ENCODE results near the gene AKT1. TPM values are rescaled to one million over a fixed set of nuclear protein-coding genes. Genes with fewer than 3 reads are reported as not detected.

Gene AKT1
- total RNA-seq, 1 donor from 2014 or later: 261 TPM

- no peak for DNase-seq (ENCODE audit: low read depth)
These were observed 9.4 kb downstream of the AKT1 start for GRCh38 chr14:104786091-104786586.

- DNase-seq (ENCODE audit: low read depth): no peak
These were observed 9.9 kb downstream of the AKT1 start for GRCh38 chr14:104785708-104786080.

DNA sequence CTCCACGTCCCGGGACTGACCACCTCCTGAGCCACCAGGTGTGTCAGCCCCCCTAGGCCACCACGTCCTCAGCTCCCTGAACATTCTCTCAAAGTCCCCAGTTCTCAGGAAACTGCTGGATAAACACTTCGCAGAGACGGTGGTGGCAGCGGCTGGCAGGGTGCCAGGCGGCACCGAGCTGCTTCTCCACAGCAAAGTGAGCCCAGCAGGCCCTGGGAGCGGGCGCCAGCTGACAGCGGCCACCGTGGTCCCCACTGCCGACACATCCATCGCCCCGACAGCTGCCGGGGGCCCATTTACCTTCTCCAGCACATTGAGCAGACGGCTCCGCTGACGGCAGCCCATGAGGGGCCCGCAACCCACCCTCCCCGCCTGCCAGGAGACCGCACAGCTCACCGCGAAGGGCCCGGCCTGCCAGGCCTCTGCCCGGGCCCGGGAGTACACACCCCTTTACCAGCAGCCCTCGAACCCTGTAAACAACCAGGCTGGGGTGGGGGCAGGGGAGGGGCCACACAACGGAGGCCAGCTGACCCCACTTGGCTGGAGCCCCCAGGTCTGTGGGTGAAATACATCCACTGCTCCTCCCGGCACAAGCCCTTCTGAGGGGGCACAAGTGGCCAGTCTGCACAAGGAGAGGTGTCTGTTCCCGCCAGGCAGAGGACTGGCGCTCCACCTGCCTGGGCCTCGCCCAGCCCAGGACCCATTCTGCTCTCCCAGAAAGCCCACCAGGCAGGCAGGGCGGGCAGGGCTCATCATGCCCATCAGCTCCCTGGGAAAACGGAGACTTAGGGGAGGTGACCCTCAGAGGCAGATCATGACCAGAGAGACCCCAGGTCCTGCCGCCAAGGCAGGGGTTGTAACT lies 10.5 kb downstream of the AKT1 start:
- no peak for DNase-seq (ENCODE audit: low read depth)

GRCh38 chr14:104784218-104784568 lies 11.4 kb downstream of the AKT1 start:
- DNase-seq (ENCODE audit: low read depth): no peak

- no peak for DNase-seq (ENCODE audit: low read depth)
These were observed 11.9 kb downstream of the AKT1 start for GRCh38 chr14:104783484-104784217.

DNA sequence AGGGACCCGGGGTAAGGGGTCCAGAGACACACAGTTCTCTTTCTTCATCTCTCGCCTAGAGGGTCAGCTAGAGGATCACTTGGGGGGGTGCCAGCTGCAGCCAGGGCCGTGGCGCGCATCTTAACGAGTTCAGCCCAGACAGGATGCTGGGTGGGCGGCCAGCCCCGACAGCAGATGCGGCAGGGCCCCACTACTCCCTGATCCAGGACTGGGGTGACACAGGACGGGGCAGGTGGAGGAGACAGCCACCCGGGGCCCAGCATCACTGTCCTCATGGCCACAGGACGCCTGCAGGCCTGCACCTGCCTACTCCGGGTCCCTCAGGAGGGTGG lies 12.8 kb downstream of the AKT1 start:
- no peak for DNase-seq (ENCODE audit: low read depth)

DNA sequence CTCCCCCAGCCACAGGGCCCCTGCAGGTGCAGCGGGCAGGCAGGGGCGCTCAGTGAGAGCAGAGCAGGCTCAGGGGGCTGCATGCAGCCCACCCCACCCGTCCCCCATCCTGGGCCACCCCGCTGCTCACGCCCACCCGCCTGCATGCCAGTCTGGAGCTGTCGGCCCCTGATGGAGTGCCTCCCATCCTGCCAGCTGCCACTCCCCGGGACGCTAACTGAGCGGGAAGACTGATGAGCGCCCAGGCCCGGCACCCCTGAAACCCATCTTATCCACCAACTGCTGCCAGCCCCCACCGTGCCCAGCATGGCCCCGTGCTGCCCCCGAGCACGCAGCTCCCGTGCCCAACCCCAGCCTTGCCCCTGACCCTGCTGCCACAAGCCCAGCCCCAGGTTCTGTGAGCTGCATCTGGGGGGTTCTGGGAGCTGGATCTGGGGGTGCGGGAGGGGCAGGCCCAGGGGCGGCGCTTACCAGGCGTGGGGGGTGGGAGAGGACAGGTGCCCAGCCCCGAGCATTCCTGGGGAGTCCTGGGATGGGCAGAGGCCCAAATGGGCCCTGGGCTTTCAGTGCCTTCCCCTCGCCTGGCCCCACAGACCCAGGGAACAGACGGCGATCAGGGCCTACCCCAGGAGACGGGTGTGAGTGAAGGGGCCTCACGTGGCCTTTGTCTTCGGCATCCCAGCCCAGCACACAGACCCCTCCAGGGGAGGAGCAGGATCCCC lies 13.3 kb downstream of the AKT1 start:
- no peak for DNase-seq (ENCODE audit: low read depth)

DNA sequence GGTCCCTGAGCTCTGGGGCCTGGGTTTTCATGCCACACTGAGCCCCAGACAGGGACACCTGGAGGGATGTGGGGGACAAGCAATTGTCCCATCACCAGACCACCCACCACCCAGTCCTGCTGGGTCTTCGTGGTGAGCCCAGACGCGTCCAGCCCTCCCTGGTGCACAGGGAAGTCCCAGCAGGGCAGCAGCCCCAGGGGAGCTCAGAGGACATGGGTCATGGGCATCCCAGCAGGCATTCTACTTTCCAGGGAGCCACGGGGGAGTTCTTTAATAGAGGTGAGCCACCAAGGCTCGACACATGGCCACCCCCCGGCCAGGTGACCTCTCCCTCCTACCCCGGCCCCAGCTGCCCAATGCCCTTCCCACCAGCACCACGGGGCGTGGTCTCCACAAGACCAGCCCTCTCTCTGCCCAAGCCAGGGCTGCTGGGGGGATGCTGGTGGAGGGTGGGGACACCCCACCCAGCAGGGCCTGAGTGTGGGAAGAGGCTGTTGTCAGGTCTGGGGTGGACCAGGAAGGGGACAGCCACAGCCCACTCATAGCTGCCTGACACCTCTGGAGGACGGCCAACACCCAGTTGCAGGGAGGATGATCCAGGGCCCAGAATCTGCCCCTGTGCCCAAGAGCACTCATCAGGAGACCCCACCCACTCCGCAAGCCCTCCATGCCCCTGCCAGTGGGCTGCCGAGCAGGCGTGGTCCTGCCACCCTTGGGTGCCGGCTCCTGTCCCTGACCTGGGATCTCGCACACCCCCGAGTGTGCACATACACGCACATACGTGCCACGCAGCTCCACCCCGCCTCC lies 14.1 kb downstream of the AKT1 start:
- no peak for DNase-seq (ENCODE audit: low read depth)

GRCh38 chr14:104780513-104781030 lies 15.0 kb downstream of the AKT1 start:
- no peak for DNase-seq (ENCODE audit: low read depth)

- no peak for DNase-seq (ENCODE audit: low read depth)
These were observed 15.6 kb downstream of the AKT1 start for GRCh38 chr14:104779776-104780512.

DNA sequence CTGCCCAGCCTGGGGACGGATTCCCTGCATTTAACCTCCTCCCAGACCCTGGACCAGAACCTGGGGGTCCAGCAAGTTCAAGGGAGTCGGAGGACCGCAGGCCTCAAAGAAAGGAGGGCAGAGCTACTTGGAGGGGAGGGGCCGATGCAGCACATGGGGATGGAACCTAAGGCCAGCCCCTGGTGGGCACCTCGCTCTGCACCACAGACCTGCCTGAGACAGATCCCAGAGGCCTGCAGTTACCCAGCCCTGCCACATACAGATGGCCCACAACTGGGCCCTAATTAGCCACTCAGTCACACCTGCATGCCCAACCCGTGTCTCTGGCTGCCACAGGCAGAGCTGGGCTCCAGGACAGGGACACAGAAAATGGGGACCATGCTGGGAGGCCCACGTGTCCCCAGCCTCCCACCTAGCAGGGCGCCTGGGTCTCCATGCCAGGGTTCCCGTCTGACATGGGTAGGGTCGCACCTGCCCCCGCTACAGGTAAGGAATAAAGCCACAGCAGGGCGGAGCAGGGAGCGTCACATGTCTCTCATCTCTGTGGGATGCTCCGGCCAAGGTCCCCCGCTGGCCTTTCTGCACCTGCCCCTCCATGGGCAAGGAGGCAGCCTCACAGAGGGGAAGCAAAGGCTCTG lies 16.7 kb downstream of the AKT1 start:
- no peak for DNase-seq (ENCODE audit: low read depth)

- no peak for DNase-seq (ENCODE audit: low read depth)
These were observed 17.7 kb downstream of the AKT1 start for GRCh38 chr14:104777808-104778249.

DNA sequence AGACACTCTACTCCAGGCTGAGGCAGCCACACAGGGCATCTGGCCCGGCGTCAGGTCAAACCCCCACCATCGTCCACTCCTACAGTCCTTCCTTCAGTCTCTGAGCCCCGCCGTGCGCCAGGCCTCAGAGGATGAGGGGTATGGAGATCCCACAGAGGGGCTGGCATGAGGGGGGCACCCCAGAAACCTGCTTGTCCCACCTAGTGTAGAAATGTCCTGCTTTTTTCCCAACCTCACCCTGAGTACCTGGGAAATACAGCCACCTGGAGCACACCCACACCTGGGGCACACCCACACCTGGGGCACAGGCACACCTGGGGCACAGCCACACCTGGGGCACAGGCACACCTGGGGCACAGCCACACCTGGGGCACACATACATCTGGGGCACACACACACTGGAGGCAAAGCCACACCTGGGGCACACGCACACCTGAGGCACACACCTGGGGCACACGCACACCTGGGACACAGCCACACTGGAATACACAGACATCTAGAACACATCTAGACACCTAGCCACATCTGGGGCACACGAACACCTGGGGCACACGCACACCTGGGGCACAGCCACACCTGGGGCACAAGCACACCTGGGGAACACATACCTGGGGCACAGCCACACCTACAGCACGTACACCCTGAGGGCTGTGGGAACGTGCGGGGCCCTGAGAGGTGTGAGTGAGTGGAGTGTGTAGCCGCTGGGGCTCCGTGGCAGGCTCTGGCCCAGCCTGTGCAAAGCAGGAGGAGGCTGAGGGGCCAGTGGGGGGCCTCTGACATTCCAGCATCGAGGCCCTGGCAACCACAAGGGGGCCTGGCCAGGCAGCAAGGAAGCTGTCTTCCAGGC lies 18.4 kb downstream of the AKT1 start:
- DNase-seq (ENCODE audit: low read depth): no peak

- DNase-seq (ENCODE audit: low read depth): no peak
These were observed 19.1 kb downstream of the AKT1 start for GRCh38 chr14:104776481-104776880.

- no peak for DNase-seq (ENCODE audit: low read depth)
These were observed 20.5 kb downstream of the AKT1 start for GRCh38 chr14:104775073-104775489.

DNA sequence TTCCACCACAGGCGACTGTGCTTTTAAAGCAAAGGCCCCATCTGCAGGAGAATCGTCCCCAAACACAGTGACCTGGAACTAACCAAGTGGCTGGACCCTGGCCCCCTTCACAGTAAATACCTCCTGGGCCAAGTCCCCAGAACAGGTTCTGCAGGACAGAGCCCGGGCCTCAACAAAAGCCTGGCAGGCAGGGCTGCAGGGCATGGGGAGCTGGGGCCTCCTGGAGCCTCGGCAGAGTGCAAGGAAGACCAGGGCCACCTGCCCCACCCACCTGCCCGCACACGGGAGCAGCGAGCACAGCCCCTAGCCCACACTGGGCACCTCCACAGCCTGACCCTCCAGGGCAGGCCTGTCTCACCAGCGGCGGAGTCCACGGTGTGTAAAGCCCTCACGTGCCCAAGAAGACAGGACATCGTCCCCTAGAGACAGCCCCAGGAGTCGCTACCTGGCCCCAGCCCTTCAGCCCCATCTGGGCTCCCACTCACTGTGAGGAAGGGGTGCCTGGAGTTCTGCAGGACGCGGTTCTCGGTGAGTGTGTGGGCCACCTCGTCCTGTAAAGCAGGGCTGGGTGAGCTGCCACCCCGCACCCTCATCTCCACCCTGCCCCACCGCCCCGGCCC lies 21.0 kb downstream of the AKT1 start:
- no peak for DNase-seq (ENCODE audit: low read depth)

DNA sequence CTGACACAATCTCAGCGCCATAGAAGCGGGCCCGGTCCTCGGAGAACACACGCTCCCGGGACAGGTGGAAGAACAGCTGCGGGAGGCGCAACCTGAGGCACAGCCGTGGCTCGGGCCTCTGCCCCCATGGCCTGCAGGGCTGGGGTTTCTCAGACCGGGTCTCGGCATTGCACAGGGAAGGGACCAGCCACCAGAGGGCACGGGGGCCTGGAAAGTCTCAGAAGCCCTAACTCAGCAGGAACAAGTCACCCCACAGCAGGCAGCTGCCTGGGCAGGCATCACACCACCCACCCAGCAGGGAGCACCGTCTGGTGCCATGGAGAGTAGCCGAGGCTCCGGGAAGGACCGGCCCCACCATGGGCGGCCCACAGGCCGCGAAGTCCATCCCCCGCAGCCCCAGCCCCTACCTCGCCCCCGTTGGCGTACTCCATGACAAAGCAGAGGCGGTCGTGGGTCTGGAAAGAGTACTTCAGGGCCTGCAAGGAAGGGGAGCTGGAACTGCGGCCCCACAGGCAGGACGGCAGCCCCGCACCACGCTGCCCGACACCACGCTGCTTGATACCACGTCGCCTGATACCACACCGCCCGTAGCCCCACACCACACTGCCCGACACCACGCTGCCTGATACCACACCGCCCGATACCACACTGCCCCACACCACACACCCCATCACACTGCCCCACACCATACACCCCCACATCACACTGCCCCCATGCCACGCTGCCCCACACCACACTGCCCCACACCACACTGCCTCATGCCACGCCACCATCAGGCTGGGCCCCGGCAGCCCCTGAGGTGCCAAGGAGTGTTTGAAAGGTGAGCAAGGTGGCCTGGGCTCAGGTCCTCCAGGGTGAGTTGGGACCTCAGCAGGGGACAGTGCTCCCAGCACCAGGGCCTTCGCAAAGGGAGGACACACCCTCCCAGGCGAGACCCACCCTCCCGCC lies 21.8 kb downstream of the AKT1 start:
- DNase-seq (ENCODE audit: low read depth): no peak
